ENCODE measurements around the gene MGP. TPM values are rescaled to one million over a fixed set of nuclear protein-coding genes. Genes with fewer than 3 reads are reported as not detected.

MGP gene
- total and polyA plus RNA-seq, 2 donors (not counting 1 experiment from before 2014, with no cell fraction given), result 0.39 to 0.81 TPM

- intact Hi-C loops (cut with micrococcal nuclease), result no loop called here
- H3K79me2 ChIP-seq (ENCODE audit: control insufficient read depth, insufficient read depth, low read length), result no peaks in the 10 kb centered on the region
- H3K36me3 ChIP-seq (replicated peaks in 1 of 2; ENCODE audit: control extremely low read depth in 1 of 2, control insufficient read depth in 1 of 2, extremely low read depth in 1 of 2, insufficient read depth in 2 of 2, low read length in 1 of 2), result no peaks in the 10 kb centered on the region
- H3K9me3 Mint-ChIP-seq (ENCODE audit: insufficient read depth), result no peaks in the 10 kb centered on the region
- no peak overlapping the region for H3K9ac ChIP-seq (ENCODE audit: low read length)
- TF ChIP-seq CTCF (IDR thresholded peaks at IDR 0.05) (no peak), EZH2 (IDR thresholded peaks at IDR 0.05; ENCODE audit: borderline replicate concordance, insufficient read depth, low read depth, low read length, poor library complexity, severe bottlenecking) (no peak)
- ChIA-PET CTCF (no interaction called here), POLR2A (no interaction called here)
- peaks cover 0 to 12% (median 2%) of the 10 kb centered on the region in 3 donors for H3K9me3 ChIP-seq (ENCODE audit: control extremely low read depth in 1 of 3, control insufficient read depth in 2 of 3, insufficient read depth in 1 of 3, low read length in 2 of 3)
- ATAC-seq (ENCODE audit: low read depth) (no peak), DNase-seq (no peak)
- H3K27ac ChIP-seq (ENCODE audit: low read length in 2 of 2), result no peak overlapping the region
- no peak overlapping the region for H2AFZ ChIP-seq (ENCODE audit: insufficient read depth, low read depth, low read length, poor library complexity, severe bottlenecking)
- H3K4me1 Mint-ChIP-seq, result peaks cover 2% of the 10 kb centered on the region
- H3K27me3 ChIP-seq (replicated peaks in 1 of 4; ENCODE audit: control extremely low read depth in 1 of 4, control insufficient read depth in 3 of 4, insufficient read depth in 4 of 4, low read length in 3 of 4), result peaks cover 0 to 14% (median 2%) of the 10 kb centered on the region in 4 experiments
- peaks cover 0 to 4% of the 10 kb centered on the region in 2 donors for H3K4me1 ChIP-seq (ENCODE audit: control insufficient read depth in 2 of 2, insufficient read depth in 2 of 2, low read length in 2 of 2)
- H3K4me3 Mint-ChIP-seq, result no peak overlapping the region
- WGBS (ENCODE audit: insufficient coverage), result no CpG with 5 or more reads among the region's 1 CpG
- no peak overlapping the region for H3K27ac Mint-ChIP-seq
- no peaks in the 10 kb centered on the region for H4K20me1 ChIP-seq (ENCODE audit: control insufficient read depth, insufficient read depth, low read length, poor library complexity, severe bottlenecking)
- no peak overlapping the region for H3K4me3 ChIP-seq (ENCODE audit: control extremely low read depth in 1 of 5, extremely low read depth in 1 of 5, insufficient read depth in 1 of 5, low read depth in 2 of 5, low read length in 4 of 5)
- H3K27me3 Mint-ChIP-seq, result peaks cover 13% of the 10 kb centered on the region
- H3K4me2 ChIP-seq (replicated peaks; ENCODE audit: low read depth, low read length, poor library complexity, severe bottlenecking), result no peak overlapping the region
Measured at GRCh38 chr12:14871886-14872285, 13.8 kb downstream of the MGP start.

GRCh38 chr12:14871247-14871646 is 14.4 kb downstream of the MGP start:
- no CpG with 5 or more reads among the region's 1 CpG for WGBS (ENCODE audit: insufficient coverage)
- ChIA-PET CTCF (no interaction called here), POLR2A (no interaction called here)
- no peaks in the 10 kb centered on the region for H4K20me1 ChIP-seq (ENCODE audit: control insufficient read depth, insufficient read depth, low read length, poor library complexity, severe bottlenecking)
- H3K4me1 ChIP-seq (ENCODE audit: control insufficient read depth in 2 of 2, insufficient read depth in 2 of 2, low read length in 2 of 2), result peaks cover 0 to 4% of the 10 kb centered on the region in 2 donors
- H2AFZ ChIP-seq (ENCODE audit: insufficient read depth, low read depth, low read length, poor library complexity, severe bottlenecking), result no peak overlapping the region
- H3K9me3 ChIP-seq (ENCODE audit: control extremely low read depth in 1 of 3, control insufficient read depth in 2 of 3, insufficient read depth in 1 of 3, low read length in 2 of 3), result peaks cover 0 to 17% (median 2%) of the 10 kb centered on the region in 3 donors
- Mint-ChIP-seq H3K4me1 (peaks cover 2% of the 10 kb centered on the region), H3K9me3 (ENCODE audit: insufficient read depth) (no peaks in the 10 kb centered on the region), H3K27me3 (peaks cover 13% of the 10 kb centered on the region), H3K27ac (no peak overlapping the region), H3K4me3 (no peak overlapping the region)
- H3K27me3 ChIP-seq (replicated peaks in 1 of 4; ENCODE audit: control extremely low read depth in 1 of 4, control insufficient read depth in 3 of 4, insufficient read depth in 4 of 4, low read length in 3 of 4), result peaks cover 0 to 14% (median 2%) of the 10 kb centered on the region in 4 experiments
- ATAC-seq (ENCODE audit: low read depth) (no peak), DNase-seq (no peak)
- H3K9ac ChIP-seq (ENCODE audit: low read length), result no peak overlapping the region
- no peak overlapping the region for H3K4me2 ChIP-seq (replicated peaks; ENCODE audit: low read depth, low read length, poor library complexity, severe bottlenecking)
- no peaks in the 10 kb centered on the region for H3K36me3 ChIP-seq (replicated peaks in 1 of 2; ENCODE audit: control extremely low read depth in 1 of 2, control insufficient read depth in 1 of 2, extremely low read depth in 1 of 2, insufficient read depth in 2 of 2, low read length in 1 of 2)
- no peak overlapping the region for H3K4me3 ChIP-seq (ENCODE audit: control extremely low read depth in 1 of 5, extremely low read depth in 1 of 5, insufficient read depth in 1 of 5, low read depth in 2 of 5, low read length in 4 of 5)
- no peak for TF ChIP-seq EZH2 (IDR thresholded peaks at IDR 0.05; ENCODE audit: borderline replicate concordance, insufficient read depth, low read depth, low read length, poor library complexity, severe bottlenecking)
- no peak for TF ChIP-seq CTCF (IDR thresholded peaks at IDR 0.05)
- intact Hi-C loops (cut with micrococcal nuclease), result no loop called here
- H3K27ac ChIP-seq (ENCODE audit: low read length in 2 of 2), result no peak overlapping the region
- no peaks in the 10 kb centered on the region for H3K79me2 ChIP-seq (ENCODE audit: control insufficient read depth, insufficient read depth, low read length)

All from B cell (primary cell).